ENCODE measurements around the gene KCNK2.

KCNK2 gene

DNA sequence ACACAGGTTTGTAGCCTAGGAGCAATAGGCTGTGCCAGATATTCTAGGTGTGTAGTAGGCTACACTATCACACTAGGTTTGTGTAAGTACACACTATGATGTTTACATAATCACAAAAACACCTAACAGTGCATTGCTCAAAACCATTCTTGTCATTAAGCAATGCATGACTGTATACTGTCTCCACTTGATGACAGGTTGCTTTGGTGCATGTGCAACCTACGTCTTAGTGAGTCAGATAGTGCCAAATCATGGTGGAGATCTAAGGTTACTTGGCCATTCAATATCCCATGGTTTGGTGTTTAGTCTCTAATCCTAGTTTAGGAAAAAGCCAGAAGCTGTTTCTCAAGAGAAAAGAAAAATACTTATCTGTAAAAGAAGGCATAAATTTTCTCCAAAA, 181.1 kb downstream of the KCNK2 start:
- DNase-seq, result no peak

- DNase-seq, result no peak
Observed at GRCh38 chr1:215264649-215265048, 182.1 kb downstream of the KCNK2 start.

DNA sequence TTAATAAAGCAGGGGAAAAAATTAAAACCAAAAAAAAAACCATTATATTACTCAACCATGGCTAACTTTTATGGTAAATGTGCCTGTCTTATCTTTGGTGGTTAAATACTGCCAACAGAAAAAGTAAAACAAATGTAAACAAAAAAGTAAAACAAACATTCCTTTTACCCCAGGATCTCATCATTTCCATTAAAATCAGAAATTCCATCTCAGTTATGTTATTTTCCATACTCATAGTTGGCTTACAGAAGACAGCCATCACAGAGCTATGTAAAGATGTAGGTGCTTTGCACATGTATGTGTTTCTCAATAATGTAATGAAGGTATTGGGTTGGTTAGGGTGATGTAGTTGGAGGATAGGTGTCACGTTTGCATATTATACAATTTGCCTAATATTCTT, 185.0 kb downstream of the KCNK2 start:
- no peak for DNase-seq

DNA sequence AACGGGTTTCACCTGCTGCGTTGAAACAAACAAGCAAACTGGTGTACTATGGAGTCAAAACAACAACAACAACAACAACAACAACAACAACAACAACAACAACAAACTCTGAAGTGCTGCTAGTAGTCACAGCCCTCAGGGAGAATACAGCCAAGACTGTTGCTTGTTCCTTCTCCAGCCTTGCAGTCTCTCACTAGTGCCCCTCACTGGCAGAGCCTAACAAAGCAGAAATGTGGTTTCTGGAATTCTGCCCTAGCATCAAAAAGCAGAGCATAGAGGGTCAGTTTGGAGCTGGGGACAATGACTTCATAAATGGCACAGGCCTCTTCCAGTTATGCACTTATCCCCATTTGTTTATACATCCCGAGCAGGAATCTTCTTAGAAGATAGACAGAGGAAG, 187.4 kb downstream of the KCNK2 start:
- DNase-seq, result no peak

GRCh38 chr1:215273838-215274516, 191.4 kb downstream of the KCNK2 start:
- DNase-seq, result no peak

- DNase-seq, result no peak
Observed at GRCh38 chr1:215276582-215276981, 194.0 kb downstream of the KCNK2 start.

- DNase-seq, result no peak
Observed at GRCh38 chr1:215277532-215277931, 195.0 kb downstream of the KCNK2 start.

GRCh38 chr1:215279682-215280081, 197.1 kb downstream of the KCNK2 start:
- no peak for DNase-seq

GRCh38 chr1:215282557-215282956, 200.0 kb downstream of the KCNK2 start:
- DNase-seq, result no peak

GRCh38 chr1:215285013-215285800, 202.7 kb downstream of the KCNK2 start:
- no peak for DNase-seq
